Measurements from ENCODE around the gene EIF4E2. TPM values are rescaled to one million over a fixed set of nuclear protein-coding genes. Genes with fewer than 3 reads are reported as not detected.
A peak's percentile ranks its signal among the peaks of the same experiment; 100 is the strongest.

The EIF4E2 gene
- total and polyA plus RNA-seq, 2 of the 13 experiments (the other 11 are each of a cell fraction or from before 2014, with no cell fraction given), result 25.0 to 101 TPM

DNA sequence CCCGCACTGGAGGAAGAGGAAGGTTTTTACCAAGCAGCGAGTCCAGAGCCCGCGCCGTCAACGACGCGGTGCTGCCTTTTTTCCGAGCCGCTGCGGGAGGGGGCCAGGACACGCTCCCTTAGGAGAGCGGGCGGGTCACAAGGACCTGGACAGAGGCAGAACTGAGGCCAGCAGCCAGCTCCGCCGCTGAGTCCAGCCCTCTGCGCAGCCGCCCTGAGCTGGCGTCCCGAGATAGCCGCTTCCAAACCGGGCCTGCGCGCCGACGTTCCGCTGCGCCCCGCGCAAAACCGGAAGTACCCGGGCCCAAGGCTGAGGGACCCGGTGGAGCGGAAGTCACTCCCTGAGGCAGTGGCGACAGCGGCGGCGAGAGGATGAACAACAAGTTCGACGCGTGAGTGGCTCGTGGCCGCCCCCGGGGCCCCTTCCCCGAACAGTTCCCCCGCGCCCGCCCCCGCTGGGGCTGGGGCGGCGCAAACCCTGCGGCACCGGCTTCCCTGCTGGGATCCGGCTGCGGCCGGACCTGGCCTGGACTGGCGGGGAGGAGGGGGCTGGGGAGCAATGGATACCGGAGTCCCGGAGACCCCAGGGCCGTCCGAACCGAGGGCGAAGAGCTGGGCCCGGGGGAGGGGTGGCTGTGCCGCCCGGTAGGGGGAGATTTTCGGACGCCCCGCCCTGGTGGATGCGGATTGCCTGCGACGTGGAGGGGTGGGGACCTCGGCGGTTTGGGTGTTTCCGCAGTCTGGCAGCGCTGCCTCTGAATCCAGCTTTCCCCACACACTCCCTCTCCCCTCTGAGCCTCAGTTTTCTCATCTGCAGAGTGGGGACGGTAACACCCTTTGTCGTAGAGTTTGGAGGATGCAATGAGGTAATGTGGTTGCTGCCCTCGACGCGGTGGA lies at the start of gene EIF4E2, which contains the start of gene TIGD1 (continued):
- TF ChIP-seq, protein P1, sequence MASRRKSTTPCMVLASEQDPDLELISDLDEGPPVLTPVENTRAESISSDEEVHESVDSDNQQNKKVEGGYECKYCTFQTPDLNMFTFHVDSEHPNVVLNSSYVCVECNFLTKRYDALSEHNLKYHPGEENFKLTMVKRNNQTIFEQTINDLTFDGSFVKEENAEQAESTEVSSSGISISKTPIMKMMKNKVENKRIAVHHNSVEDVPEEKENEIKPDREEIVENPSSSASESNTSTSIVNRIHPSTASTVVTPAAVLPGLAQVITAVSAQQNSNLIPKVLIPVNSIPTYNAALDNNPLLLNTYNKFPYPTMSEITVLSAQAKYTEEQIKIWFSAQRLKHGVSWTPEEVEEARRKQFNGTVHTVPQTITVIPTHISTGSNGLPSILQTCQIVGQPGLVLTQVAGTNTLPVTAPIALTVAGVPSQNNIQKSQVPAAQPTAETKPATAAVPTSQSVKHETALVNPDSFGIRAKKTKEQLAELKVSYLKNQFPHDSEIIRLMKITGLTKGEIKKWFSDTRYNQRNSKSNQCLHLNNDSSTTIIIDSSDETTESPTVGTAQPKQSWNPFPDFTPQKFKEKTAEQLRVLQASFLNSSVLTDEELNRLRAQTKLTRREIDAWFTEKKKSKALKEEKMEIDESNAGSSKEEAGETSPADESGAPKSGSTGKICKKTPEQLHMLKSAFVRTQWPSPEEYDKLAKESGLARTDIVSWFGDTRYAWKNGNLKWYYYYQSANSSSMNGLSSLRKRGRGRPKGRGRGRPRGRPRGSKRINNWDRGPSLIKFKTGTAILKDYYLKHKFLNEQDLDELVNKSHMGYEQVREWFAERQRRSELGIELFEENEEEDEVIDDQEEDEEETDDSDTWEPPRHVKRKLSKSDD (CRISPR knock-in tag; IDR thresholded peaks at IDR 0.05; ENCODE audit: low read depth), result peak; percentile 89
- TF ChIP-seq, protein P2, sequence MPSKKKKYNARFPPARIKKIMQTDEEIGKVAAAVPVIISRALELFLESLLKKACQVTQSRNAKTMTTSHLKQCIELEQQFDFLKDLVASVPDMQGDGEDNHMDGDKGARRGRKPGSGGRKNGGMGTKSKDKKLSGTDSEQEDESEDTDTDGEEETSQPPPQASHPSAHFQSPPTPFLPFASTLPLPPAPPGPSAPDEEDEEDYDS (CRISPR knock-in tag; IDR thresholded peaks at IDR 0.05), result peak; percentile 92
- TF ChIP-seq ZNF644 (CRISPR knock-in tag; IDR thresholded peaks at IDR 0.05; ENCODE audit: low read depth) (peak; percentile 46; the same call in 1 of the 2 replicates), ZSCAN12 (CRISPR knock-in tag; IDR thresholded peaks at IDR 0.05) (peak; percentile 96), NONO (IDR thresholded peaks at IDR 0.05) (no peak), NONO (CRISPR knock-in tag; conservative IDR thresholded peaks at IDR 0.05) (peak; percentile 100), AHR (CRISPR knock-in tag; IDR thresholded peaks at IDR 0.05) (peak; percentile 81; the same call in 1 of the 2 replicates), ZNF567 (CRISPR knock-in tag; IDR thresholded peaks at IDR 0.05; ENCODE audit: borderline replicate concordance) (peak; percentile 98), TAF1 (CRISPR knock-in tag; IDR thresholded peaks at IDR 0.05) (peak; percentile 95), POLR2AphosphoS5 (IDR thresholded peaks at IDR 0.05; ENCODE audit: low read depth, low read length) (peak; percentile 96), ZNF24 (IDR thresholded peaks at IDR 0.05) (peak; percentile 64; the same call in 1 of the 2 replicates), ZNF605 (CRISPR knock-in tag; IDR thresholded peaks at IDR 0.05) (peak; percentile 100), MED13 (CRISPR knock-in tag; IDR thresholded peaks at IDR 0.05) (peak; percentile 91), HOXA3 (CRISPR knock-in tag; IDR thresholded peaks at IDR 0.05) (peak; percentile 97), SP4 (CRISPR knock-in tag; IDR thresholded peaks at IDR 0.05) (peak; percentile 94), CHCHD3 (CRISPR knock-in tag; IDR thresholded peaks at IDR 0.05) (peak; percentile 72), ATF7 (IDR thresholded peaks at IDR 0.05) (no peak), ATF7 (CRISPR knock-in tag; IDR thresholded peaks at IDR 0.05) (peak; percentile 85), MYC (CRISPR knock-in tag; IDR thresholded peaks at IDR 0.05; ENCODE audit: borderline replicate concordance) (peak; percentile 99), ZNF143 (CRISPR knock-in tag; IDR thresholded peaks at IDR 0.05) (peak; percentile 76)
- TF ChIP-seq, protein P3, sequence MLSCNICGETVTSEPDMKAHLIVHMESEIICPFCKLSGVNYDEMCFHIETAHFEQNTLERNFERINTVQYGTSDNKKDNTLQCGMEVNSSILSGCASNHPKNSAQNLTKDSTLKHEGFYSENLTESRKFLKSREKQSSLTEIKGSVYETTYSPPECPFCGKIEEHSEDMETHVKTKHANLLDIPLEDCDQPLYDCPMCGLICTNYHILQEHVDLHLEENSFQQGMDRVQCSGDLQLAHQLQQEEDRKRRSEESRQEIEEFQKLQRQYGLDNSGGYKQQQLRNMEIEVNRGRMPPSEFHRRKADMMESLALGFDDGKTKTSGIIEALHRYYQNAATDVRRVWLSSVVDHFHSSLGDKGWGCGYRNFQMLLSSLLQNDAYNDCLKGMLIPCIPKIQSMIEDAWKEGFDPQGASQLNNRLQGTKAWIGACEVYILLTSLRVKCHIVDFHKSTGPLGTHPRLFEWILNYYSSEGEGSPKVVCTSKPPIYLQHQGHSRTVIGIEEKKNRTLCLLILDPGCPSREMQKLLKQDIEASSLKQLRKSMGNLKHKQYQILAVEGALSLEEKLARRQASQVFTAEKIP (CRISPR knock-in tag; IDR thresholded peaks at IDR 0.05; ENCODE audit: borderline replicate concordance), result no peak
- TF ChIP-seq, protein P4, sequence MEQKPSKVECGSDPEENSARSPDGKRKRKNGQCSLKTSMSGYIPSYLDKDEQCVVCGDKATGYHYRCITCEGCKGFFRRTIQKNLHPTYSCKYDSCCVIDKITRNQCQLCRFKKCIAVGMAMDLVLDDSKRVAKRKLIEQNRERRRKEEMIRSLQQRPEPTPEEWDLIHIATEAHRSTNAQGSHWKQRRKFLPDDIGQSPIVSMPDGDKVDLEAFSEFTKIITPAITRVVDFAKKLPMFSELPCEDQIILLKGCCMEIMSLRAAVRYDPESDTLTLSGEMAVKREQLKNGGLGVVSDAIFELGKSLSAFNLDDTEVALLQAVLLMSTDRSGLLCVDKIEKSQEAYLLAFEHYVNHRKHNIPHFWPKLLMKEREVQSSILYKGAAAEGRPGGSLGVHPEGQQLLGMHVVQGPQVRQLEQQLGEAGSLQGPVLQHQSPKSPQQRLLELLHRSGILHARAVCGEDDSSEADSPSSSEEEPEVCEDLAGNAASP (CRISPR knock-in tag; IDR thresholded peaks at IDR 0.05; ENCODE audit: borderline replicate concordance), result peak; percentile 91
- TF ChIP-seq, protein P5, sequence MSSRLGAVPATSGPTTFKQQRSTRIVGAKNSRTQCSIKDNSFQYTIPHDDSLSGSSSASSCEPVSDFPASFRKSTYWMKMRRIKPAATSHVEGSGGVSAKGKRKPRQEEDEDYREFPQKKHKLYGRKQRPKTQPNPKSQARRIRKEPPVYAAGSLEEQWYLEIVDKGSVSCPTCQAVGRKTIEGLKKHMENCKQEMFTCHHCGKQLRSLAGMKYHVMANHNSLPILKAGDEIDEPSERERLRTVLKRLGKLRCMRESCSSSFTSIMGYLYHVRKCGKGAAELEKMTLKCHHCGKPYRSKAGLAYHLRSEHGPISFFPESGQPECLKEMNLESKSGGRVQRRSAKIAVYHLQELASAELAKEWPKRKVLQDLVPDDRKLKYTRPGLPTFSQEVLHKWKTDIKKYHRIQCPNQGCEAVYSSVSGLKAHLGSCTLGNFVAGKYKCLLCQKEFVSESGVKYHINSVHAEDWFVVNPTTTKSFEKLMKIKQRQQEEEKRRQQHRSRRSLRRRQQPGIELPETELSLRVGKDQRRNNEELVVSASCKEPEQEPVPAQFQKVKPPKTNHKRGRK (CRISPR knock-in tag; IDR thresholded peaks at IDR 0.05), result peak; percentile 85; the same call in 1 of the 2 replicates

Measured in HepG2 (cell line).